HG03280 (cell line): Measurements from ENCODE around the gene BEAN1.
"Not testable (repeated sequence)": the region's sequence is repeated elsewhere in the genome, so short reads cannot be mapped to it uniquely, and the experiment has no call there.

ENCODE experiments used
- ATAC-seq: cut with Tn5 transposase; IDR thresholded peaks from one replicate; pipeline ENCODE4 v1.9.1; 2021; ENCODE audit warnings: mild to moderate bottlenecking, moderate library complexity; ENCODE audit not compliant: unreplicated experiment

Gene BEAN1

DNA sequence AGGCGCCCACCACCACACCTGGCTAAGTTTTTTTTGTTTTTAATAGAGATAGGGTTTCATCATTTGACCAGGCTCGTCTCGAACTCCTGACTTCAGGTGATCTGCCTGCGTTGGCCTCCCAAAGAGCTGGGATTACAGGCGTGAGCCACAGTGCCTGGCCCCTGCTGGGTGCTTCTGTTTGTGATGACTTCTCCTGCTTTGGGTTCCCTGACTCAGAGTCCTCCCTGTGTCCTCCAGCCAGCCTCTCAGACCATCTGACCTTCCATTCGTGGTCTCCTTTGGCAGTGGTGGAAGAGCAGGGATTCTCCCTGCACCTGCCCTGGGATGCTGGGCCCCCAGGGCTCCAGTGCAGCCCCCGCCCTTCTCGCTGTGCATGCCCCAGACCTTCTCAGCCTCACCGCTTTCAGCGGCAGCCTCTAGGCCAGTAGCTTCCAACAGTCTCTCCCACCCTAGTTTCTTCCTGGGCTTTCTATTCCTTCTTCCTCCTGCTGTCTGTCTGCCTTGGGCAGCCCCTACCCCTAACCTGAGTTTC lies 13.2 kb downstream of the BEAN1 start:
- ATAC-seq, result no peak

- no peak for ATAC-seq
These were observed 13.9 kb downstream of the BEAN1 start for GRCh38 chr16:66440970-66441369.

- no peak for ATAC-seq
These were observed 14.7 kb downstream of the BEAN1 start for GRCh38 chr16:66441586-66442375.

DNA sequence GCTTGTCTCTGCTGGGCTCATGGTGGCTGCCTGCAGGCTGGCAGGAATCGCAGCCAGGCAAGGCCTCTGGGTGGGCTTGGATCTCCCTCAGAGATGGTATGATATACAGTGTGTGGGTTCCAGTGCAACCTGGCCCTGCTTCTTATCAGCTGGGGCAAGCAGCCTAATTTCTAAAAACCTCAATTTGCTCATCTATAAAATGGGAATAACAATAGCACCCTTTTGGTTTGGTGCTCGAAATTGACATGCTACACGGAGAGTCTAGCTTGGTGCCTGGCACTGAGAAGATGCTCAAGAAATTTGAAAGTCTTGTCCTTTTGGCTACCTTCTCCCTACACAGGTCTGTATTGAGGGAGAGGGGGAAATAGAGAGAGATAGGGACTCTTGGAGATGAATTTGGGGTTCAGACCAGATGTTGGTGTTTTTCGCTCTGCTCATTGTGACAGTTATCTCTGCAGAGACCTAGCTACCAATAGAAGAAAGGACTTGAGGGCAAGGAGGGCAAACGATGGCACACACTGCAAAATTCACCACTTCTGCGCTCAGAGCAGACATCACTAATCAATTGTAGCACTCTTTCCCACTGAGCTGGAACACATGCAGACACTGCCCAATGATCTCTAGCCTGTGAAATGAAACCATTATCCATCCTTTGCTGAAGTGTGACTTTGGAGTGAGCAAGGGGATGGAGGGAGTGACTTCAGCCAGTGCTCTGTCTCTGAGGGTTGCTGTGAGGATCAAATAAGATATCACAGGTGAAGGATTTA lies 15.6 kb downstream of the BEAN1 start:
- no peak for ATAC-seq

- ATAC-seq, result no peak
These were observed 16.2 kb downstream of the BEAN1 start for GRCh38 chr16:66443269-66443652.

- no peak for ATAC-seq
These were observed 17.0 kb downstream of the BEAN1 start for GRCh38 chr16:66444049-66444481.

DNA sequence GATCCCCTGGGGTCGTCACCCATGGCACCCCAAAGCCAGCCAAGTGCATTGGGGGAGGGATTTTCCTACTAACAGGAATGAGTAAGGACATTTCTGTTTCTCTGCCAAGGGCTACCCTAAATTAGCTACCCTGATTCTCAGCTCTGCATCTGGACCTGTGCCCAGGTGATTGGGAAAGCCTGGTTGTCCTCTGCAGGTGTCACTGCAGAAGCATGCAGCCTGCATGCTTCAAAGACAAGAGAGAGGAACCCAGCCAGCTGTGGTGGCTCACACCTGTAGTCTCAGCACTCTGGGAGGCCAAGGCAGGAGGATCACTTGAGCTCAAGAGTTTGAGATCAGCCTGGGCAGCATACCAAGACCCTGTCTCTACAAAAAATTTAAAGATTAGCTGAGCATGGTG lies 19.6 kb downstream of the BEAN1 start:
- no peak for ATAC-seq

- ATAC-seq, result no peak
These were observed 20.4 kb downstream of the BEAN1 start for GRCh38 chr16:66447491-66447890.

DNA sequence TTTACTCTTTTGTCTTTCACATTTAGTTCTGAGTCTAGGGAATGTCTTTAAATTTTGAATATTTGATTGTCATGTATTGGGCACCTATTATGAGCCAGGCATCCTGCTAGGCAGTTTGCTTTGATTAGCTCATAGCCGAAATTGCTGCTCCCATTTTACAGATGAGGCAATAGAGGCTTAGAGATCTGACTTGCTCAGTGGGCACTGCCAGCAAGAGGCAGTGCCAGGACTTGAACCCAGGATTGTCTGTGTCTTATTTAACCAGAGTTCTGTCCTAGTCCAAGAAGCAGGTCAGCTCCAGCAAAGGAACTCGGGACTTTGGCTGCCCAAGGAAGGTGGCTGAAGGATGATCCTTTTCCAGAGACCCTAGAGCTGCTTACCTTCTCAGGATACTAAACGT lies 24.5 kb downstream of the BEAN1 start:
- no peak for ATAC-seq

GRCh38 chr16:66453230-66453629 lies 26.1 kb downstream of the BEAN1 start:
- not testable (repeated sequence) for ATAC-seq

DNA sequence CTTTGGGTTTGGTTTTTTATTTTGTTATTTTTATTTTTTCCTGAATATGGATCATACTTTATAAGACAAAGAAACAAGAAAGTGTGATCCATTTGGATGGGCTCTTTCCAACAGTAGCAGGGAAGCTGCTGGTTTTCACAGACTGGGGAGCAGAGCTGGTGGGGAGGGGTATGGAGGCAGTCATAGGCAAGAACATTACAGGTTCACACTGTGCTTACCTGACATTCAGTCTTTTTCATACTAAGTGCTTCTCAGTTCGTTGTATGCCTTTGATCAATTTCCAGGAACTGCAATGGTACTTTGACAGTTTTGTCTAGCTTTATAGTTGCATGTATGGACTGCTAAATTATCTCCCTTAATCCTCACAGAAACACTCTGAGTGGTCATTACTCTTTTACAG lies 27.7 kb downstream of the BEAN1 start:
- ATAC-seq, result no peak

DNA sequence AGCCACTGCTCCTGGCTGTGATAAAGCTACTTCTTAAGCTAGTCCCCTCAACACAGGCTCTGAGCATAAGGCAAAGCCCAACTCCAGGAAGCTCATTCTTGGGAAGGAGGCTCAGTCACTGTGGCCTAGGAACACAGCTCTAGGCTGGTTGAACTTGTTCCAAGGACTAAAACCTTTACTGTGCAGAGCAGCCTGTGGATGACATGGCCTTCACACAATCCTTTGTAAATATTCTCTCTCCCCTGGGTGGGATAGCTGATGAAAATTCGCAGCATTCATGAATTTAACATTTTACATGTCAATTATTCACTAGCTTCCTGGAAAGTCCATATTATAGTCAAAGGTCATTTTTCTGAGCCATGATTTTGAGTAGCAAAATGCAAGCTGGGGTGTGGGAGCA lies 28.9 kb downstream of the BEAN1 start:
- ATAC-seq, result no peak

GRCh38 chr16:66457888-66458287 lies 30.8 kb downstream of the BEAN1 start:
- ATAC-seq, result no peak

DNA sequence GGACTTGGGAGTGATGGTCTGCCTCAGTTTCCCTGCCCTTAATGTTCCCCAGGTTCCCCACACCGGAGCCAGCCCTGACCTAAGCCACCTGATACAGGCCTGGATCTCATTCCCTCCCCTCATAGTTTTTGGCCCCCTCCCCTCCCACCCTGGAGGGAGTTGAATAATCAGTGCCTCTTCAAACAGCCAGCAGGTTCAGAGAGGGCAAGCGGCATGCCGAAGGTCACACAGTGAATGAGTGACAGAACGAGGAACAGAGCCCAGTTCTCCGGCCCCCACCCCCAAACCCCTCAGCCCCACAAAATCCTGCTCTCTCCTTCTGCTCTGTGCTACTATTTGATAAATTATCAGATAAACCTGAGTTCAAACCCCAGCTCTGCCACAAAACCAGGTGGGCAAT lies 31.2 kb downstream of the BEAN1 start:
- ATAC-seq, result no peak

- no peak for ATAC-seq
These were observed 31.8 kb downstream of the BEAN1 start for GRCh38 chr16:66458853-66459252.

- no peak for ATAC-seq
These were observed 32.8 kb downstream of the BEAN1 start for GRCh38 chr16:66459878-66460277.

GRCh38 chr16:66460703-66461102 lies 33.6 kb downstream of the BEAN1 start:
- ATAC-seq, result no peak

GRCh38 chr16:66462912-66463311 lies 35.8 kb downstream of the BEAN1 start:
- no peak for ATAC-seq

DNA sequence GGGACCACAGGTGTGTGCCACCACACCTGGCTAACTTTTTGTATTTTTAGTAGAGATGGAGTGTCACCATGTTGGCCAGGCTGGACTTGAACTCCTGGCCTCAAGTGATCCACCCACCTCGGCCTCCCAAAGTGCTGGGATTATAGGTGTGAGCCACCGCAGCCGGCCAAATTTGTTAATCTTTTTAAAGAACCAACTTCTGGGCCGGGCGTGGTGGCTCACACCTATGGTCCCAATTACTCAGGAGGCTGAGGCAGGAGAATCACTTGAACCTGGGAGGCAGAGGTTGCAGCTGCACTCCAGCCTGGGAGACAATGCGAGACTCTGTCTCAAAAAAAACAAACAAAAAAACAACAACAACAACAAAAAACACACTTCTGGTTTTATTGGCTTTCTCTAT lies 38.9 kb downstream of the BEAN1 start:
- ATAC-seq, result not testable (repeated sequence)

- ATAC-seq, result not testable (repeated sequence)
These were observed 39.5 kb downstream of the BEAN1 start for GRCh38 chr16:66466636-66467035.

DNA sequence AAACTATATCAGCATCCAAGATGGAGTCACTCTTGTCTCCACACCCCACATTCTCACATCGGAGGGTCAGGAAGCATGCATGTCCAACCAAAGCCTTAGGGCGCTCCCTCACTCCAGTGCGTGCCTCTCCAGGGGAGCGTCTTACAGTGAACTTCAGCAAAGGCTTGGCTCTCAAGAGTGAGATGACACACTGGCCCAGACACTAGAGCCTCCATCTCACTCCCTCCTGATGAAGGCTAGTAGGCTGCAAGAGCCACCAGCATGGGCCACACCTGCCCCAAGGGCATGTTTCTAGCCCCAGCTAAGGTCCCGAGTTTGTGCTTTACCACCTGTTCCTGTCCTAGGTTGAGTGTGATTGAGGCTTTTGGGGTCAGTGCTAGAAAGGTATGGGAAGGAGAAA lies 40.5 kb downstream of the BEAN1 start:
- ATAC-seq, result no peak
